Skeletal muscle tissue (tissue), 4 donors: ENCODE results near the gene ACSL1. TPM values are rescaled to one million over a fixed set of nuclear protein-coding genes. Genes with fewer than 3 reads are reported as not detected.

Experiments
- H3K27ac ChIP-seq: one replicate; pipeline ENCODE4 v1.7.0; 2013; ENCODE audit warnings: mild to moderate bottlenecking, low read depth, low read length, inconsistent platforms
- H3K27me3 ChIP-seq, 3 donors: one replicate each; pipeline ENCODE4 v1.7.0; 2013; ENCODE audit warnings: low read length in 3 of 3; ENCODE audit not compliant: control insufficient read depth in 3 of 3, insufficient read depth in 3 of 3
- H3K36me3 ChIP-seq, 3 donors: one replicate each; pipeline ENCODE4 v1.7.0; 2013; ENCODE audit warnings: low read length in 3 of 3; ENCODE audit not compliant: control insufficient read depth in 3 of 3, insufficient read depth in 3 of 3
- H3K4me1 ChIP-seq, 3 donors: one replicate each; pipeline ENCODE4 v1.7.0; 2013; ENCODE audit warnings: low read length in 3 of 3, mild to moderate bottlenecking in 3 of 3; ENCODE audit not compliant: control insufficient read depth in 3 of 3, insufficient read depth in 3 of 3
- H3K4me3 ChIP-seq, 3 donors: one replicate each; pipeline ENCODE4 v1.7.0; 2013; ENCODE audit warnings: low read length in 3 of 3
- H3K9ac ChIP-seq, 3 donors: one replicate each; pipeline ENCODE4 v1.7.0; 2013; ENCODE audit warnings: low read length in 3 of 3, mild to moderate bottlenecking in 3 of 3, moderate library complexity in 2 of 3, low read depth in 1 of 3
- H3K9me3 ChIP-seq, 3 donors: one replicate each; pipeline ENCODE4 v1.7.0; 2013; ENCODE audit warnings: low read length in 3 of 3; ENCODE audit not compliant: control insufficient read depth in 3 of 3
- total RNA-seq: library from RNA; depleted of rRNA; stranded (reverse); fragments of >200 nt; gene quantifications from one replicate; pipeline ENCODE4 v1.2.3, GENCODE V29; 2014
- donor health status: Osteomylitis.

Gene ACSL1
- total RNA-seq, 1 donor from 2014 or later = 123 TPM

DNA sequence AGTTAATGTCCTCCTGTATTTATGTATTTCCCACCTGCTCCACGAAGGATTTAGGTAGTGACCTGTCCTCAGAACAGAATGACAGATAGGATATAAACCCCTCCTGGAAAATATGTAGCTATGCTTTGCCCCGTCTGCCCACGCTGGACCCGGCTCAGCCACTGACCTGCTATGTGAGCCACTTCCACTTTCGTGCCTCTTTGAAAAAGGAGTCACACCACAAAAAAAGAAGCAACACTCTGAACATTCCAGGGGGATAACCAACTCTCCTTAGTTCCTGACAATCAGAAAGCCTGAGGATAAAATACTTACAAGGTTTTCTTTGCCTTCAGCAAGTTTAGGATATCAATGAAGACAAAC, 11.1 kb downstream of the ACSL1 start:
- Histone ChIP-seq H3K9me3 (no peaks in the 10 kb centered on the region), H3K9ac (peak overlapping the region; percentile 68 to 77 (median 73)), H3K4me1 (peaks cover 81 to 94% (median 83%) of the 10 kb centered on the region in 3 donors), H3K36me3 (no peaks in the 10 kb centered on the region), H3K4me3 (peak overlapping the region; percentile 7 to 54 (median 52)), H3K27me3 (no peaks in the 10 kb centered on the region), H3K27ac (peak overlapping the region; percentile 99)

DNA sequence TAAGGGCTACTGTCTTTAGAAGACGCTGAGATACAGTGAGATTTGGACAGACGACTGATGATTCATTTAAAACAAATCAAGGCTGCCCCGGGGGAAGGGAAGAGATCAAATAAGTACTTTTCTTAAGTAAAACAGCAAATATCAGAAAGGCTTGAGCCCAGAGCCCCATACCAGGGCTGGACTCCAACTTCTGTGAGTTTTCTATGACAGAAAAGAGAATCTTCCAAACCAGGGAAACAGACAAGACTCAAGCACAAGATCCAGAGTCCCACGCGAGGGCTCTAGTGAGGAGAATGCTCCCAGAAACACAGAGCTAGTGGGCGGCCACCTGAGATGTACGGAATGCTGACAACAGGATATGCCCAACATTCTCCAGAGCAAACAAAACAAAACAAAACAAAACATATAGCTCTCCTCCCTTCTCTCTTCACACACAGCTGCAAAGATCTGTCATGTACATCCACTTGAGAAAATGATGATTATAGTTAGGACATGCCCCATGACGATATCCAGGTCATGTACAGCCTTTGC, 13.1 kb downstream of the ACSL1 start:
- Histone ChIP-seq H3K27me3 (no peaks in the 10 kb centered on the region), H3K9ac (peak overlapping the region in 2 of 3 donors; percentile 10 to 48), H3K27ac (peak overlapping the region; percentile 99), H3K4me1 (peaks cover 79 to 90% (median 82%) of the 10 kb centered on the region in 3 donors), H3K36me3 (no peaks in the 10 kb centered on the region), H3K4me3 (peak overlapping the region in 2 of 3 donors; percentile 10 to 55), H3K9me3 (no peaks in the 10 kb centered on the region)

DNA sequence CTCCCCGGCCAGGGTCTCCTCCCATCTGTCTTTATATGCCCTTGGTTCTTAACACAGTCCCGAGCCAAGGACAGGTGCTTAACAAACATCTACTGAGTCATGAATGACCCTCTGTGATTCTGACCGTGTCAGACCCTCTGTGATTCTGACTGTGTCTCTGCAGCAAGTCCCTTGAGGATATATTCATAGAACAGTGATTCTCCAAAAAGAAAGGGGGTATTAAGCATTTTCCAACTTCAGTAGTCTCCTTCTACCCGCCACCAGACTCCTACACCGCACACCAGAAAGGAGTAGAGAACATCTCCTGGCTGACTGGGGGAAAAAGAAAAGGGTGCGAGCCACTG, 13.6 kb downstream of the ACSL1 start:
- Histone ChIP-seq H3K4me3 (no peak overlapping the region), H3K27ac (peak overlapping the region; percentile 99), H3K36me3 (no peaks in the 10 kb centered on the region), H3K27me3 (no peaks in the 10 kb centered on the region), H3K9me3 (no peaks in the 10 kb centered on the region), H3K4me1 (peaks cover 78 to 90% (median 82%) of the 10 kb centered on the region in 3 donors), H3K9ac (peak overlapping the region in 1 of 3 donors; percentile 46)

- peaks cover 80 to 90% (median 81%) of the 10 kb centered on the region in 3 donors for H3K4me1 ChIP-seq
- H3K9ac ChIP-seq = peak overlapping the region in 1 of 3 donors; percentile 81
- H3K27ac ChIP-seq = peak overlapping the region; percentile 99
- H3K36me3 ChIP-seq = no peaks in the 10 kb centered on the region
- H3K4me3 ChIP-seq = peak overlapping the region in 2 of 3 donors; percentile 10 to 55
- H3K27me3 ChIP-seq = no peaks in the 10 kb centered on the region
- H3K9me3 ChIP-seq = no peaks in the 10 kb centered on the region
Measured at GRCh38 chr4:184811526-184812198, 14.1 kb downstream of the ACSL1 start.

- Histone ChIP-seq H3K9me3 (no peaks in the 10 kb centered on the region), H3K4me3 (peak overlapping the region; percentile 33 to 58 (median 45)), H3K4me1 (peaks cover 83 to 90% (median 83%) of the 10 kb centered on the region in 3 donors), H3K27ac (peak overlapping the region; percentile 99), H3K36me3 (no peaks in the 10 kb centered on the region), H3K27me3 (no peaks in the 10 kb centered on the region), H3K9ac (peak overlapping the region; percentile 66 to 81 (median 76))
Measured at GRCh38 chr4:184810720-184811119, 15.0 kb downstream of the ACSL1 start.

DNA sequence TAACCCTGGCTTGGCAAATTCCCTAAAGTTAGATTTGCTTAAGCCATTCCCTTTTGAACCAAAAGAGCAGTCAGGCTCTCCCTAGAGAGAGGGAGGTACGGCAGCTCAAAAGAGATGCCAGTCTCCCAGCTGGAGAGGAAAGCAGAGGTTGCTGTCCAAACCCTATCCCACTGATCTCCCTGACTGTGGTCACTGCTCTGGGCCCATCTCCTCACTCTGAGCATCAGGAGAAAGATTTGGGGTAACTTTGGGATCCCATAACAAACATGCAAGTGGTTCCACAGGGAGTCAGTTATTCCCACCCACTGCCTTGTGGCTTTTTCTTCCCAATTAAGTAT, 17.1 kb downstream of the ACSL1 start:
- Histone ChIP-seq H3K4me1 (peaks cover 69 to 73% (median 72%) of the 10 kb centered on the region in 3 donors), H3K4me3 (peak overlapping the region in 1 of 3 donors; percentile 13)

GRCh38 chr4:184807797-184808712, 17.7 kb downstream of the ACSL1 start:
- peaks cover 2 to 3% (median 3%) of the 10 kb centered on the region in 3 donors for H3K36me3 ChIP-seq
- no peaks in the 10 kb centered on the region for H3K27me3 ChIP-seq
- no peaks in the 10 kb centered on the region for H3K9me3 ChIP-seq
- peak overlapping the region; percentile 17 to 81 (median 68) for H3K9ac ChIP-seq
- H3K4me3 ChIP-seq = peak overlapping the region; percentile 13 to 46 (median 34)
- H3K27ac ChIP-seq = peak overlapping the region; percentile 88
- H3K4me1 ChIP-seq = peaks cover 66 to 71% (median 69%) of the 10 kb centered on the region in 3 donors

More for the DNA sequence above, 17.1 kb downstream of the ACSL1 start:
- H3K9me3 ChIP-seq = no peaks in the 10 kb centered on the region
- H3K9ac ChIP-seq = peak overlapping the region; percentile 24 to 60 (median 35)
- H3K36me3 ChIP-seq = no peaks in the 10 kb centered on the region
- H3K27ac ChIP-seq = peak overlapping the region; percentile 88
- no peaks in the 10 kb centered on the region for H3K27me3 ChIP-seq

GRCh38 chr4:184807256-184807655, 18.5 kb downstream of the ACSL1 start:
- H3K27ac ChIP-seq = peak overlapping the region; percentile 88
- H3K9me3 ChIP-seq = no peaks in the 10 kb centered on the region
- peak overlapping the region; percentile 10 to 46 (median 34) for H3K4me3 ChIP-seq
- H3K9ac ChIP-seq = peak overlapping the region; percentile 3 to 81 (median 68)
- peaks cover 66 to 71% (median 67%) of the 10 kb centered on the region in 3 donors for H3K4me1 ChIP-seq
- H3K36me3 ChIP-seq = peaks cover 9 to 10% (median 10%) of the 10 kb centered on the region in 3 donors
- no peaks in the 10 kb centered on the region for H3K27me3 ChIP-seq

DNA sequence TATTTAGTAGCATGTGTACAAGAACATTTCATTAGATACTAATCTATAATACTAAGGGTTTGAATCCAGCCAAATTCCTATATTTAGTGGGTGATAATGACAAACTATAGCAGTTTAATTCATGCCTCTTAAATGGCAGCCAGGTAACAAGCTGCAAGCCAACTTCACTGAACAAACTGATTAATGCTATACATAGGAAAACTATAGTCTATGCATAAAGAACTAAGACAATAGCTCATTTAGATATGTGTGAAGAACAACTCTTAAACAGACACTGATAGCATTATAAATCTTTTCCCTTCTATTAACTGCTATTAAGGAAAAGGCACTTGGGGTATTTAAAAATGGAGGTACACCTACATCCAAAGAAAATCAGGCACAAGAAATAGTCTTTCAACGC, 19.1 kb downstream of the ACSL1 start:
- Histone ChIP-seq H3K27me3 (no peaks in the 10 kb centered on the region), H3K36me3 (peaks cover 10 to 14% (median 11%) of the 10 kb centered on the region in 3 donors), H3K9ac (peak overlapping the region; percentile 23 to 81 (median 52)), H3K9me3 (no peaks in the 10 kb centered on the region), H3K27ac (peak overlapping the region; percentile 88), H3K4me3 (no peak overlapping the region), H3K4me1 (peaks cover 66 to 70% (median 67%) of the 10 kb centered on the region in 3 donors)
